HUDEP-2 (cell line): ENCODE results near the gene IL31RA.

Source experiments
- DNase-seq, 76 experiments: peaks; one replicate each; lab custom pipeline; 2025; ENCODE audit not compliant: unreplicated experiment in 76 of 76; lab: John Stamatoyannopoulos, UW

The IL31RA gene

DNA sequence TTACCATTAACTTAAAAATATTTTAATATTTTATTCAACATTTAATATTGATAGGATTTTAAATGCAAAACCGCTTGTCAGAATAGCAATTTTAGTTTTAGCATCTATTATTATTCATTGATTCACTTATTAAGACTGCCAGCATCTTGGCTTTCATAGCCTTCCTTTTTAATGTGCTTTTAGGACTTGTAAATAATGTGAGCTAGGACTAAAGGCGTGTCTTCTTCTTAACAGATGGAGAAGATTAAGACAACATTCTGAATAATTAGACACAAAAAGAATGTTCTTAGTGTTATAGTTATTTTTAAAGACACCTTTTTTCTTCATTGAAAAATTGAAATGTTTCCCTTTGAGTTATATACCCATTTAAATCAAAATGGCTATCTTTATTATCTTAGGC lies 6.9 kb downstream of the IL31RA start:
- DNase-seq: no peak

DNA sequence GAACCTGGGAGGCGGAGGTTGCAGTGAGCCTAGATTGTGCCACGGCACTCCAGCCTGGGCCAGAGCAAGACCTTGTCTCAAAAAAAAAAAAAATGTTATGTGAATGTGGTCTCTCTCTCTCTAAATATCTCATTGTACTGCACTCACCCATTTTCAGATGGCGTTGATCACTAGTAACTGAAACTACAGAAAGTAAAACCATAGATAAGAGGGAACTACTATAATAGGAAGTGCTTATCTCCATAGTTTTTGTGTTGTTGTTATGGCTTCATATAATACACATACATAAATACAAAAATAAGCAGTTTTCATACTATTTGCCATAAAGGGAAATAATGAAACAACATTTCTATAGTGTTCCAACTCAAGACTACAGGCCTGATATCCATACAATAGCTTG lies 9.1 kb downstream of the IL31RA start:
- no peak for DNase-seq

- no peak for DNase-seq
Measured at GRCh38 chr5:55860709-55861108, 9.6 kb downstream of the IL31RA start.

- DNase-seq: no peak
Measured at GRCh38 chr5:55864606-55865541, 13.7 kb downstream of the IL31RA start.

DNA sequence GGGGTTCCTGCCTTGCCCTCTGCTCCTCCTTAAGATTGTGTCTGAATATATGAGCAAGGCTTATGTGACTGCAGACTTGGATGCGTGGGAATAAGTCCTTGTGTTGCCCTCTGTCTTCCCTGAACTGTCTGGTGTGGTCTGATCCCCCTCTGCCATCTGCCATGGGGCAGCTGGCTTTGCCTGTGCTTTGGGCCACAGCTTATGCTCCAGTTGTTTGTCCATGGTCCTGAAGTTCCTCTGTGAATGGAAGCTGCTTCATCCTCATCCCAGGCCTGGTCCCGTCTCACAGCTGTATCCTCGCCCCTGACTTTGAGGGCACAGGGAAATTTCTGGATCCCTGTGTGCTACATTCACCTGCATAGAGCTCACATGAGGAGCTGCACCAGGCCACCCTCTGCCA lies 14.7 kb downstream of the IL31RA start:
- no peak for DNase-seq

- no peak for DNase-seq
Measured at GRCh38 chr5:55866485-55866884, 15.3 kb downstream of the IL31RA start.

DNA sequence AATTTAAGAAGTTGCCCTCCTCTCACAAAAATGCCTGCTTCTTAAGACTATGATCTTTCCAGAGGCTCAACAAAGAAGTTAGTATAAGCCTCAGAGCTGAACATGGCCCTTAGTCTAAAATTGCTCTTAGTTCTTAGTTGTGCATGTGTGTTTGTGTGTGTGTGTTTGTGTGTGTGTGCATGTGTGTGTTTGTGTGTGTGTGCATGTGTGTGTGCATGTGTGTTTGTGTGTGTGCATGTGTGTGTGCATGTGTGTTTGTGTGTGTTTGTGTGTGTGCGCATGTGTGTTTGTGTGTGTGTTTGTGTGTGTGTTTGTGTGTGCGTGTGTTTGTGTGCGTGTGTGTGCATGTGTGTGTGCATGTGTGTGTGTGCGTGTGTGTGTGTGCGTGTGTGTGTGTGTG lies 15.8 kb downstream of the IL31RA start:
- DNase-seq: no peak

GRCh38 chr5:55868846-55869245 lies 17.7 kb downstream of the IL31RA start:
- no peak for DNase-seq

DNA sequence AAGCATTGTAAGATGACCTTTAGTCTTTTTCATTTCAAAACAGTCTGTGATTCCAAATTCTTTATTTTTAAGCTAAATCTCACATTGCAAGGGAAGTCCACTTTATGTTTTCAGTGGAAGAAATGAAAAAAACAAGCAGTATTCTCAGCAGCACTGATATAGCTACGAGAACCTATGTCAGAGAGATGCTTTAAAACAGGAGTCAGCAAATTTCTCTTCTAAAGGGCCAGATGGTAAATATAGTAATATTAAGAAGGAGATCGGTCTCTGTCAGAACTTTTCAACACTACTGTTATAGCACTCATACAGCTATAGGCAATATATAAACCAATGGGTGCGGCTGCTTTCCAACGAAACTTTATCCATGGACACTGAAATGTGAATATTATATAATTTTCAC lies 18.7 kb downstream of the IL31RA start:
- no peak for DNase-seq

DNA sequence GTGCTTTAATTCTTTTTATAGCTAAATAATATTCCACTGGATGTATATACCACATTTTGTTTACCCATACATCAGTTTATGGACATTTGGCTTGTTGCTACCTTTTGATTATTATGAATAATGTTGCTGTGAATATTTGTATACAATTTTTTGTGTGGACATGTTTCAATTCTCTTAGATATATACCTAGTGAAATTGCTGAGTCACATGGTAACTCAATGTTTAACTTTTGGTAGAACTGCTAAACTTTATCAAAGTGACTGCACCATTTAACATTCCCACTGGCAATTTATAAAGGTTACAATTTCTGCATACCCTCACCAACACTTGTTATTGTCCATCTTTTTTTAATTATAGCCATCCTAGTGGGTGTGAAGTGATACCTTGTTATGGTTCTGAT lies 22.1 kb downstream of the IL31RA start:
- no peak for DNase-seq

- DNase-seq: no peak
Measured at GRCh38 chr5:55877655-55878054, 26.5 kb downstream of the IL31RA start.

GRCh38 chr5:55880453-55880852 lies 29.3 kb downstream of the IL31RA start:
- no peak for DNase-seq

DNA sequence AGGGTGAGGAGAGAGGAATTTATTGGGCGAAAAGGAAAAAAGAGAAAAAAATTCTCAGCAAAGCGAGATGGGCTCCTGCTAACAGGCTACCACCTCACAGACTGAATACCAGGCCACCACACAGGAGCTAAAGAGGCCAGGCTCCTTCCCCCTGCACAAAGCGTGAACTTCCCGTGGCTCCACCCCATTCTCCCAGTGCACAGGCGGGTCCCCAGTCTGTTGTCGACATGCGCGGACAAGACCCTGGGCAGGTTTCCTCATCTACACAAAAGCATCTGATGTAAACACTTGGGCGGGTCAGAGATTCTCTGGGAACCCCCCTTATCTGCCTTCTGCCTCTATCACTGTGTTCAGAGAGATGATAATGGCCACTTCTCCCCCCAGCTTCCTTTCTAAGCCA lies 34.2 kb downstream of the IL31RA start:
- DNase-seq: no peak

- no peak for DNase-seq
Measured at GRCh38 chr5:55888205-55888604, 37.0 kb downstream of the IL31RA start.

DNA sequence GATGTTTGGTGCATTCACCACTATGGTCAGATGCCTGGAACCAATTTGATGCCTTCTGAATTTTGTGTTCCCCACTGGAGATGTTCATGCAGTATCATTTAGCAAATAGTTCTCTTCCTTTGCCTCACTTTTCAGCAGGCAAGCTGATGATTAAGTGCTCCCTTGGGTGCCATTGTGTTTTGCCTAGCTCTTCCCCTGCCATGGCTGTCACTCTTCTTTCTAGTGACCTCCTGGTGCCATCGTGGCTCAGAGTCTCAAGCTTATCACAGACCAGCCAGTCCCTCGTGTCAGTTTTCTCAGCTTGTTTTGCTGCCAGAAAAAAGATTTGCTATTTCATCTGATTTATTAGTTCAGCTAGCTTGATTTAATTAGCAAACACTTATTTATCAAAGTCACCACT lies 41.3 kb downstream of the IL31RA start:
- DNase-seq: no peak

GRCh38 chr5:55894135-55894534 lies 43.0 kb downstream of the IL31RA start:
- no peak for DNase-seq

DNA sequence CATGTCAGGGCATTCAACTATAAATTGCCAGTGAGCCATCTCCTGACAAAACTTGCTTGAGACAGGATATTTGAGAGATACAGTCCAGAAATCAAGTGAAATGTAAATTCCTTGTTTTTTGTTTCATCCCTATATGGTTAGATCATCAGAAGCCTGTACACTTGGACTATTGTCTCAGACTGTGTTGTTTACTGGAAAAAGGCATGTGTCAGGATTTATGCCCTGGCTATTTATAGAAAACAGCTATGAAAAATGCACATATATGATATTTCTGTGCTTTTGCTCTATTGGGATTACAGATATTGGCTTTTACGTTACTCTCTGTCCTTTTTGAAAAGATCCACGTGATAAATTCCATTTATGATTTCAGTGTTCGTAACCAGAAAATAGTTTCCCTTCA lies 44.2 kb downstream of the IL31RA start:
- DNase-seq: no peak

DNA sequence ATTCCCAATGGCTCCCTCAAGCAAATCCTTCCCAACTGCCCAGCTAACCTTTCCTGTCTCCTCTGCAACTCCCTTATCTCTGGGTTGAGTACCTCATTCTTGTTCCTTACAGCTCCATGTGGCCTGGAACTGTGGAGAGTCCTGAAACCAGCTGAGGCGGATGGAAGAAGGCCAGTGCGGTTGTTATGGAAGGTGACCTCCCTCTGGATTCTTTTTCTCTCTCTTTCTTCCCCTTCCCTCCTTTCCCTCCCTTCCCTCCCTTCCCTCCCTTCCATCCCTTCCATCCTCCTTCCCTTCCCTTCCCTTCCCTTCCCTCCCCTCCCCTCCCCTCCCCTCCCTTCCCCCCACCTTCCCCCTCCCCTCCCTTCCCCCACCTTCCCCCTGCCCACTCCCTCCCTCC lies 45.1 kb downstream of the IL31RA start:
- DNase-seq: no peak

- no peak for DNase-seq
Measured at GRCh38 chr5:55896663-55897062, 45.5 kb downstream of the IL31RA start.

DNA sequence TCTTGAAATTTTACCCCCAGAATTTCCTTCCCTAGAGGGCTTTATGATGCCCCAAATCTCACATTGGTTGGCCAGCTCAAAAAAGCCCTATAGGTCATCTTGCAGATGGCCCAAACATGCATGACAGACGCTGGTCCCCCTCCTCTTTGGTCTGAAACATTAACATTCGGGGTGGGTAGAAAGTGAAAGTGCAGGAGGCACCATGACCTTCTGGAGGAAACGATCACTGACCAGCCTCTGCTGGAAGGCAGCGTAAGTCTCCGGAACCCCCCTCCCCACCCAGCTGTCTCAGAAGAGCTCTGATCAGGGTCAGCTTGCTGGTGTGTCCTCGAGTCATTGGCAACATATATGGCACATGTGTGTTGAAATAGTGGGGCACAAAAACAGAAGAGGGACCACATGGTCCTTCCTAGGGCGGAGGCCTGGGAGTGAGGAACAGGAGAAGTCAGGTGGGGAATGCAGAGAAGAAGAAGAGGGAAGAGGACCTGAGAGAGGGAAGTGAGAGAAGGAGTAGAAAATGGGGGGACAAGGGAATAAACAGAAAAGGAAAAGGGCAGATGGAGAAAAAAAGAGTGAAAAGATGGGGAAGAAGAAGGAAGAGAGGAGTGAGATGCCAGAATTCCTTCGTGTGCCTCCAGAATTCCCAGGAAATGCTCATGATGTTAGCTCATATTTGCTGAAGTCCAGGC lies 46.2 kb downstream of the IL31RA start:
- no peak for DNase-seq

DNA sequence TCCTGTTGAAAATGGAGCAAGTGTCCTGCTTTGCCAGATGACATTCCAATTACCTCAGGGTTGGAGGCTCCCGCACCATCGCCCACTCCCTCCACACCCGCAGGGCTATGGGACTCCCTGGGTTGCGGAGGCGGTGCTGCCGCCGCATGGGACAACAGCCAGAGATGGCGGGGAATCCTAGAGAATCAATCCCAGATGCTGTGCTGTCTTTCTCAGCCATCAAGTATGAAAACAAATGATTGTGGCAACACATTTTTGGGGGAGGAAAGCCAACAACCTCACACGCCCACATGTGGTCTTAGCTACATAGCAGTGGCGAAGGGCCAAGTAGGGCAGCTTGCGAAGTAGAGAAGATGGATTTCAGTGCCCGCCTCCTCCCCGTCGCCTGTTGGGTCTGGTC lies 46.7 kb downstream of the IL31RA start:
- DNase-seq: peak in 1 of 76 experiments; percentile 6

- no peak for DNase-seq
Measured at GRCh38 chr5:55899344-55899743, 48.2 kb downstream of the IL31RA start.
